Neuronal stem cell (in vitro differentiated cells): ENCODE measurements around the gene CELF4.
A peak's percentile ranks its signal among the peaks of the same experiment; 100 is the strongest.

Source experiments
- DNase-seq: peaks from one replicate; pipeline ENCODE4 v3.0.0-alpha.2; 2013; ENCODE audit warnings: low spot score
- H2AFZ ChIP-seq: one replicate; pipeline ENCODE4 v1.6.1; 2013; ENCODE audit warnings: mild to moderate bottlenecking, low read length, inconsistent platforms
- H2AK5ac ChIP-seq: 2 replicates; pipeline ENCODE4 v1.6.1; 2013; ENCODE audit warnings: low read depth, mild to moderate bottlenecking, inconsistent platforms, low read length, moderate library complexity, mixed read lengths
- H2BK120ac ChIP-seq: 2 replicates; pipeline ENCODE4 v1.6.1; 2013; ENCODE audit warnings: low read depth, mild to moderate bottlenecking, inconsistent platforms, low read length, moderate library complexity, mixed read lengths
- H2BK12ac ChIP-seq: one replicate; pipeline ENCODE4 v1.6.1; 2013; ENCODE audit warnings: low read length, inconsistent platforms
- H2BK15ac ChIP-seq: 2 replicates; pipeline ENCODE4 v1.6.1; 2013; ENCODE audit warnings: mild to moderate bottlenecking, low read length, inconsistent platforms, mixed read lengths
- H2BK5ac ChIP-seq: one replicate; pipeline ENCODE4 v1.6.1; 2013; ENCODE audit warnings: inconsistent platforms, mild to moderate bottlenecking, low read length, moderate library complexity
- H3K14ac ChIP-seq: one replicate; pipeline ENCODE4 v1.6.1; 2013; ENCODE audit warnings: low read length, inconsistent platforms
- H3K18ac ChIP-seq: 2 replicates; pipeline ENCODE4 v1.6.1; 2013; ENCODE audit warnings: low read length, inconsistent platforms
- H3K23ac ChIP-seq: 2 replicates; pipeline ENCODE4 v1.6.1; 2013; ENCODE audit warnings: low read depth, mild to moderate bottlenecking, mixed read lengths, low read length, inconsistent platforms; ENCODE audit not compliant: poor library complexity
- H3K27ac ChIP-seq: replicated peaks from 3 replicates; pipeline ENCODE4 v1.5.1; 2013; ENCODE audit warnings: low read length, inconsistent platforms
- H3K27me3 ChIP-seq, 3 experiments: 2 replicates each; pipeline ENCODE4 v1.6.1; 2013; ENCODE audit warnings: low read length in 3 of 3, mild to moderate bottlenecking in 2 of 3, inconsistent platforms in 1 of 3, low read depth in 1 of 3, mixed read lengths in 1 of 3, moderate library complexity in 1 of 3; ENCODE audit not compliant: control insufficient read depth in 3 of 3, insufficient read depth in 3 of 3
- H3K36me3 ChIP-seq, 2 donors: replicated peaks in 1 of 2; 2 replicates each; pipeline ENCODE4 v1.6.1; 2013; ENCODE audit warnings: low read length in 2 of 2; ENCODE audit not compliant: control insufficient read depth in 2 of 2, insufficient read depth in 2 of 2
- H3K4ac ChIP-seq: 2 replicates; pipeline ENCODE4 v1.6.1; 2013; ENCODE audit warnings: inconsistent platforms, mild to moderate bottlenecking, low read length, moderate library complexity
- H3K4me1 ChIP-seq, 2 donors: 1 replicate in 1 of 2; 2 replicates in 1 of 2; pipeline ENCODE4 v1.6.1; 2013; ENCODE audit warnings: low read length in 2 of 2, low read depth in 1 of 2; ENCODE audit not compliant: control insufficient read depth in 2 of 2, insufficient read depth in 1 of 2
- H3K4me2 ChIP-seq: one replicate; pipeline ENCODE4 v1.6.1; 2013; ENCODE audit warnings: mild to moderate bottlenecking, low read length, inconsistent platforms; ENCODE audit not compliant: insufficient read depth, poor library complexity, severe bottlenecking
- H3K4me3 ChIP-seq, 2 donors: 2 replicates each; pipeline ENCODE4 v1.5.1; 2013; ENCODE audit warnings: low read length in 2 of 2, mild to moderate bottlenecking in 2 of 2, inconsistent platforms in 1 of 2, moderate library complexity in 1 of 2
- H3K79me1 ChIP-seq: one replicate; pipeline ENCODE4 v1.6.1; 2013; ENCODE audit warnings: low read depth, mild to moderate bottlenecking, inconsistent platforms, low read length, moderate library complexity
- H3K9ac ChIP-seq: one replicate; pipeline ENCODE4 v1.6.1; 2013; ENCODE audit warnings: mild to moderate bottlenecking, low read depth, low read length, inconsistent platforms; ENCODE audit not compliant: poor library complexity
- H3K9me3 ChIP-seq, 2 donors: replicated peaks in 1 of 2; 2 replicates each; pipeline versions ENCODE3 to v1.6.1; 2013; ENCODE audit warnings: low read length in 2 of 2, mild to moderate bottlenecking in 2 of 2, inconsistent platforms in 1 of 2, low read depth in 1 of 2, mixed read lengths in 1 of 2, moderate library complexity in 1 of 2; ENCODE audit not compliant: control insufficient read depth in 2 of 2, insufficient read depth in 1 of 2
- H4K8ac ChIP-seq: one replicate; pipeline ENCODE4 v1.6.1; 2013; ENCODE audit warnings: low read depth, mild to moderate bottlenecking, inconsistent platforms, low read length, moderate library complexity
- H4K91ac ChIP-seq: one replicate; pipeline ENCODE4 v1.6.1; 2013; ENCODE audit warnings: low read length, low read depth, mild to moderate bottlenecking, inconsistent platforms; ENCODE audit not compliant: poor library complexity
- WGBS, 2 donors: extraction: QIAGEN DNeasy Blood & Tissue Kit; methylation state at CpG; one replicate each; pipeline ENCODE4 v1.1.7; 2013; ENCODE audit warnings: missing lambda C conversion rate in 2 of 2, mixed read lengths in 1 of 2; ENCODE audit not compliant: insufficient read length in 2 of 2, insufficient replicate concordance in 1 of 2; ENCODE audit errors: extremely low coverage in 2 of 2; 5-methylcytosine and 5-hydroxymethylcytosine counted together

Gene CELF4

DNA sequence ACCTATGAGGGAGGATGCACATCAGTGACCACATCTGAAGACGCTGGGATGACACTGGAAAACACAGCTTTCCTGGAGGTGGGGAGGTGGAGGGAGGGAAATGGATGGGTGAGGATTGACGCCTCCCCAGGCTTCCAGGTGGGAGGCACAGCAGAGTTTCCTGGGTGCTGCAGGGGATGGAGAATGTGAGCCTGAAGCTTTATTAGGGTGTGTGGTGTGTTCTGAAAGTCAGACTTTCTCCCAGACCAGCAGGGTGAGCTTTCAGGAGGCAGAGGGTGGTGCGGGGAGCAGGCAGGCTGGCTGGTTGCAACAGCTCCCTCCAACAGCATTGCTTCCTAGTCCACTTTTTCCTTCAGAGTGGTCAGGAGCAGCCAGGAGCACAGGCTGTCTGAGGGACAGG, 263.1 kb downstream of the CELF4 start:
- H3K18ac ChIP-seq, result peak overlapping the region; percentile 4
- no peaks in the 10 kb centered on the region for H3K36me3 ChIP-seq

DNA sequence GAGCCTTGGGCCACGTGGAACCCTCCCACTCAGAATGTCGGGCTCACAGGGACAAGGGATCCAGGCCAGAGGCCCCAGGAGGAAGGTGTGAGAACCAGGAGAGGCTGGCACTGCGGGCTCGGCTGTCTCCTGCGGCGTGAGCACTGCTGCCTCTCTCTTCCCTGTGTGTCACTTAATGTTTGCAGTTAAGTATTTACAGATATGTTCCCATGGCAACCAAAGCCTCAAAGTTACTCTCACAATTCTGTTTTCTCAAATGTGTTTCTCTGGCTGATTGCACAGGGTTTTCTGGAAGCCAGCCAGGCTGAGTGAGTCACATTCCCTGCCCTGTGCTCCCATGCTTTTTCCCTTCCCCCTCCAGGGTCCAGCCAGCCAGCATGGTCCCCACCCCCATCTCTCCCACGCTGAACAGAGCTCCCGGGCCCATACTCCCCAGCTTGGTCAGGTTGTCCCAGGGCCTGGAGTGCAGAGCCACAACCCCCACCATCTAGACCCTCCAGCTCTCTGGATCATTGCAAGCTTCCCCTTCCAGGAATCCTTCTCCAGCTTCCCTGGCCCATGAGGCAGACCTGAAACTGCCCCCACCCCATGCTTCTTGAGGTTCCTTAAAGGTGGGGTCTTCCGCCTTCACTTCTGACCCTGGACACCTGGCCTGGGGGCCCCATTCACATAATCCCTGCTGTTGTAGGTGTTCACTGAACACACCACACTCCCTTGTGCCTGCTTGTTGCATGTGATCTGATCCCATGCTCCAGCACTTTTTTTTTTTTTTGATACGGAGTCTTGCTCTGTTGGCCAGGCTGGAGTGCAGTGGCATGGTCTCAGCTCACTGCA, 265.9 kb downstream of the CELF4 start:
- H3K79me1 ChIP-seq, result no peaks in the 10 kb centered on the region
- H3K27me3 ChIP-seq, result no peaks in the 10 kb centered on the region
- no peak overlapping the region for H2BK120ac ChIP-seq
- H3K18ac ChIP-seq, result peak overlapping the region; percentile 77
- no peak overlapping the region for H3K4me3 ChIP-seq
- H3K4me1 ChIP-seq, result peaks cover 3 to 18% of the 10 kb centered on the region in 2 donors
- DNase-seq, result no peak
- H4K8ac ChIP-seq, result no peak overlapping the region
- peak overlapping the region; percentile 50 for H2AK5ac ChIP-seq
- H2AFZ ChIP-seq, result no peak overlapping the region
- H2BK5ac ChIP-seq, result no peak overlapping the region
- H3K4ac ChIP-seq, result no peak overlapping the region
- H3K14ac ChIP-seq, result peak overlapping the region; percentile 28
- no peaks in the 10 kb centered on the region for H3K36me3 ChIP-seq
- no peaks in the 10 kb centered on the region for H3K9me3 ChIP-seq
- no CpG with 5 or more reads among the region's 10 CpGs for WGBS, 2 donors
- H2BK12ac ChIP-seq, result no peak overlapping the region
- H3K27ac ChIP-seq, result no peak overlapping the region
- H4K91ac ChIP-seq, result no peak overlapping the region
- H2BK15ac ChIP-seq, result peak overlapping the region; percentile 75
- H3K4me2 ChIP-seq, result no peak overlapping the region
- no peak overlapping the region for H3K9ac ChIP-seq
- H3K23ac ChIP-seq, result no peak overlapping the region

More for the DNA sequence above, 263.1 kb downstream of the CELF4 start:
- Histone ChIP-seq H3K4me2 (no peak overlapping the region), H3K27me3 (no peaks in the 10 kb centered on the region), H3K4me1 (peaks cover 3 to 19% of the 10 kb centered on the region in 2 donors), H3K23ac (no peak overlapping the region), H2BK120ac (no peak overlapping the region), H3K9me3 (no peaks in the 10 kb centered on the region), H2BK12ac (no peak overlapping the region), H2BK5ac (no peak overlapping the region), H2BK15ac (peak overlapping the region; percentile 69), H4K91ac (peak overlapping the region; percentile 11), H3K27ac (no peak overlapping the region), H2AFZ (no peak overlapping the region), H2AK5ac (no peak overlapping the region), H3K79me1 (no peaks in the 10 kb centered on the region), H3K9ac (no peak overlapping the region), H4K8ac (no peak overlapping the region), H3K14ac (no peak overlapping the region), H3K4ac (no peak overlapping the region), H3K4me3 (no peak overlapping the region)
- WGBS, 2 donors, result no CpG with 5 or more reads among the region's 3 CpGs
- DNase-seq, result no peak

DNA sequence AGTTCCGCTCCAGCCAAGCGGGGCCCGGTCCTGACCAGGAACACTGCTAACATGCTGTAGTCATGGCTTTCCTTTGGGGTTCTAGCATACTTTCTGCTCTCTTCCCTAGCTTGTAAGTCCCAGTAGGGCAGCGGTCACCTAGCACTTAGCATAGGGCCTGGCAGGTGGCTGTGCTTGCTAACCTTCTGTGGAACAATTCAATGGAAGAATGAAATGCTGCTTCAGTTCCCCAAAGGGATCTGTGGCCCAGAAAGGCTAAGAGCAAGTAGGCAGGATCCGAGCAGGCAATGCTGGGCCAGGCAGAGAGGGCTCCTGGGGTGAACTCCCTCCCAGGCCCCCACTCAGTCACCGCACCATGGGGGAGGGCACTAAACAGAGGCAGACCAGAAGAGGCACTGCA, 266.8 kb downstream of the CELF4 start:
- peak overlapping the region; percentile 75 for H2BK15ac ChIP-seq
- no peak overlapping the region for H3K4me3 ChIP-seq
- H3K9ac ChIP-seq, result no peak overlapping the region
- H2BK5ac ChIP-seq, result no peak overlapping the region
- H2AFZ ChIP-seq, result no peak overlapping the region
- no peak overlapping the region for H4K91ac ChIP-seq
- peaks cover 3 to 18% of the 10 kb centered on the region in 2 donors for H3K4me1 ChIP-seq
- H3K27ac ChIP-seq, result no peak overlapping the region
- peak overlapping the region; percentile 50 for H2AK5ac ChIP-seq
- H2BK12ac ChIP-seq, result no peak overlapping the region
- H3K36me3 ChIP-seq, result no peaks in the 10 kb centered on the region
- H3K4ac ChIP-seq, result no peak overlapping the region
- H3K9me3 ChIP-seq, result no peaks in the 10 kb centered on the region
- H3K14ac ChIP-seq, result peak overlapping the region; percentile 28
- H2BK120ac ChIP-seq, result no peak overlapping the region
- no peaks in the 10 kb centered on the region for H3K79me1 ChIP-seq
- peak overlapping the region; percentile 60 for H3K18ac ChIP-seq
- H4K8ac ChIP-seq, result no peak overlapping the region
- no peak overlapping the region for H3K4me2 ChIP-seq
- no peak overlapping the region for H3K23ac ChIP-seq
- no peaks in the 10 kb centered on the region for H3K27me3 ChIP-seq
- no CpG with 5 or more reads among the region's 6 CpGs for WGBS, 2 donors
- no peak for DNase-seq

DNA sequence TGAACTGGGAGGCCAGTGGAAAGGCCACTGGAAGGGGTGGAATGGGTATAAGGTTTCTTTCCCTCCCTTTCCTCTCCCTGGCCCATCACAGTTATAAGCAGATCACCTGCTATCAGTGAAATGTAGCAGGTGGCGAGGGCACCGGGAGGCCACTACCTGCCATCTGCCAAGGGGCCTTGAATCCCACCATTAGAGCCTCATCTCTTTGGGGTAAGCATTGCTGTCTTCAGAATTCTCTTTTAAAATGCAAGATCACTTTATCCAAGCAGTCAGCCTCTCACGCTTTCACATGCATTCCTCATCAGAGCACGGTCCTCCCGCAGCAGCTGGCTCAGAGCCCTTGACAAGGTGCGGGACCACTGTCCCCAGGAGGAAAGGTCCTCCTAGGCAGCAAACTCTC, 268.5 kb downstream of the CELF4 start:
- no peak overlapping the region for H3K4me2 ChIP-seq
- H4K91ac ChIP-seq, result no peak overlapping the region
- H2BK12ac ChIP-seq, result no peak overlapping the region
- no peak overlapping the region for H4K8ac ChIP-seq
- no peak overlapping the region for H3K18ac ChIP-seq
- no peak overlapping the region for H3K23ac ChIP-seq
- no peak for DNase-seq
- no peaks in the 10 kb centered on the region for H3K36me3 ChIP-seq
- H2AFZ ChIP-seq, result no peak overlapping the region
- no peak overlapping the region for H2AK5ac ChIP-seq
- H3K4ac ChIP-seq, result no peak overlapping the region
- no peak overlapping the region for H3K14ac ChIP-seq
- H3K9me3 ChIP-seq, result no peaks in the 10 kb centered on the region
- peaks cover 3 to 10% of the 10 kb centered on the region in 2 donors for H3K4me1 ChIP-seq
- no peaks in the 10 kb centered on the region for H3K79me1 ChIP-seq
- H2BK15ac ChIP-seq, result no peak overlapping the region
- H3K27ac ChIP-seq, result no peak overlapping the region
- no CpG with 5 or more reads among the region's 6 CpGs for WGBS, 2 donors
- no peak overlapping the region for H3K4me3 ChIP-seq
- no peak overlapping the region for H2BK120ac ChIP-seq
- H3K27me3 ChIP-seq, result no peaks in the 10 kb centered on the region
- H2BK5ac ChIP-seq, result no peak overlapping the region
- no peak overlapping the region for H3K9ac ChIP-seq
